Measurements from ENCODE around the gene LPP. TPM values are rescaled to one million over a fixed set of nuclear protein-coding genes. Genes with fewer than 3 reads are reported as not detected.

LPP gene
- total RNA-seq, 1 experiment from 2014 or later: 54.0 TPM

DNA sequence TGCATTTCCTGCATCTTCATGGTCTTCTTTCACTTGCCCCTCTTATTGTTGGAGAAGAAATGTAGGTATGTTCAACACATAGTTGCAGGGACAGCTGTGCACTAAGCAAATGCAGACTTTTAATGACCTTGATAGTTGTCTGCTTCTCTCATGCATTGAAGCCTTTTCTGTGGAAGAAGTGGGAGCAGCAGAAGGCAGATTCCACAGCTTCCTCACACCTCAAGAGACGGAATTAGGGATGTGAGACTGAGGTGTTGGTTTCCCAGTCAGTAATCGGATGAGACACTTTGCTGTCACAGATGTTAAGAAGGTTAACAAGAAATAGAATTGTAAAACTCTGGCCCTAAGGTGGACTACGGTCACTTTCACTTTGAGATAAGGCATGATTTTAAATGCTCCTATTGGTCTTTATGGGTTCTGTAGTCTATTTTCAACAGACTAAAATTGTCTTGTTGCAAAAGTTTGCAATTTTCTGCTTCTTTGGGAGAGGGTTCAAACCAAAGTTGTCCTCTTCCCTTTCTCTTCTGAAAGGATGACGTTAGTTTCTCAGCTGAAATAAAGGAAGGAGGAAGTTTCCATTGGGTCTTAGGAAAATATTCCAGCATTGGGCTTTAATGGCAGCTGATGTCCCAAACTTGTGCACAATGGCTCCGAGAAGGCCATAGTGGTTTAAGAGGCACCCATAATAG is 117.4 kb downstream of the LPP start:
- ChIA-PET POLR2A (no interaction called here), CTCF (no interaction called here), RAD21 (ENCODE audit: low non-redundant PET in 1 of 2, low total read pairs in 2 of 2, uncharacterized antibody in 2 of 2, unreplicated experiment in 2 of 2) (no interaction called here)
- H3K9me3 ChIP-seq (ENCODE audit: control insufficient read depth in 1 of 2, insufficient read depth in 1 of 2, low read depth in 1 of 2, low read length in 2 of 2): no peaks in the 10 kb centered on the region
- TF ChIP-seq POLR2AphosphoS5 (IDR thresholded peaks at IDR 0.05; ENCODE audit: low read depth, low read length) (no peak), ELF1 (IDR thresholded peaks at IDR 0.05; ENCODE audit: borderline replicate concordance, low read depth) (no peak), CEBPB (IDR thresholded peaks at IDR 0.05; ENCODE audit: low read depth) (no peak), SRF (IDR thresholded peaks at IDR 0.05; ENCODE audit: low read depth) (no peak), EGR1 (IDR thresholded peaks at IDR 0.05; ENCODE audit: low read depth) (no peak), CBX3 (IDR thresholded peaks at IDR 0.05; ENCODE audit: low read depth) (no peak), YY1 (IDR thresholded peaks at IDR 0.05; ENCODE audit: extremely low read depth, insufficient replicate concordance, low read depth, low read length) (no peak), ZNF274 (IDR thresholded peaks at IDR 0.05; ENCODE audit: low read depth, low read length) (no peak)
- TF ChIP-seq, protein P1, sequence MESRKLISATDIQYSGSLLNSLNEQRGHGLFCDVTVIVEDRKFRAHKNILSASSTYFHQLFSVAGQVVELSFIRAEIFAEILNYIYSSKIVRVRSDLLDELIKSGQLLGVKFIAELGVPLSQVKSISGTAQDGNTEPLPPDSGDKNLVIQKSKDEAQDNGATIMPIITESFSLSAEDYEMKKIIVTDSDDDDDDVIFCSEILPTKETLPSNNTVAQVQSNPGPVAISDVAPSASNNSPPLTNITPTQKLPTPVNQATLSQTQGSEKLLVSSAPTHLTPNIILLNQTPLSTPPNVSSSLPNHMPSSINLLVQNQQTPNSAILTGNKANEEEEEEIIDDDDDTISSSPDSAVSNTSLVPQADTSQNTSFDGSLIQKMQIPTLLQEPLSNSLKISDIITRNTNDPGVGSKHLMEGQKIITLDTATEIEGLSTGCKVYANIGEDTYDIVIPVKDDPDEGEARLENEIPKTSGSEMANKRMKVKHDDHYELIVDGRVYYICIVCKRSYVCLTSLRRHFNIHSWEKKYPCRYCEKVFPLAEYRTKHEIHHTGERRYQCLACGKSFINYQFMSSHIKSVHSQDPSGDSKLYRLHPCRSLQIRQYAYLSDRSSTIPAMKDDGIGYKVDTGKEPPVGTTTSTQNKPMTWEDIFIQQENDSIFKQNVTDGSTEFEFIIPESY (IDR thresholded peaks at IDR 0.05; ENCODE audit: extremely low read depth, insufficient replicate concordance, low read length): no peak
- TF ChIP-seq, protein P2, sequence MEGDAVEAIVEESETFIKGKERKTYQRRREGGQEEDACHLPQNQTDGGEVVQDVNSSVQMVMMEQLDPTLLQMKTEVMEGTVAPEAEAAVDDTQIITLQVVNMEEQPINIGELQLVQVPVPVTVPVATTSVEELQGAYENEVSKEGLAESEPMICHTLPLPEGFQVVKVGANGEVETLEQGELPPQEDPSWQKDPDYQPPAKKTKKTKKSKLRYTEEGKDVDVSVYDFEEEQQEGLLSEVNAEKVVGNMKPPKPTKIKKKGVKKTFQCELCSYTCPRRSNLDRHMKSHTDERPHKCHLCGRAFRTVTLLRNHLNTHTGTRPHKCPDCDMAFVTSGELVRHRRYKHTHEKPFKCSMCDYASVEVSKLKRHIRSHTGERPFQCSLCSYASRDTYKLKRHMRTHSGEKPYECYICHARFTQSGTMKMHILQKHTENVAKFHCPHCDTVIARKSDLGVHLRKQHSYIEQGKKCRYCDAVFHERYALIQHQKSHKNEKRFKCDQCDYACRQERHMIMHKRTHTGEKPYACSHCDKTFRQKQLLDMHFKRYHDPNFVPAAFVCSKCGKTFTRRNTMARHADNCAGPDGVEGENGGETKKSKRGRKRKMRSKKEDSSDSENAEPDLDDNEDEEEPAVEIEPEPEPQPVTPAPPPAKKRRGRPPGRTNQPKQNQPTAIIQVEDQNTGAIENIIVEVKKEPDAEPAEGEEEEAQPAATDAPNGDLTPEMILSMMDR (IDR thresholded peaks at IDR 0.05 in 2 of 3, conservative IDR thresholded peaks at IDR 0.05 in 1 of 3; ENCODE audit: borderline replicate concordance in 1 of 3, insufficient read depth in 1 of 3, low read depth in 2 of 3, low read length in 2 of 3): no peak
- TF ChIP-seq, protein P3, sequence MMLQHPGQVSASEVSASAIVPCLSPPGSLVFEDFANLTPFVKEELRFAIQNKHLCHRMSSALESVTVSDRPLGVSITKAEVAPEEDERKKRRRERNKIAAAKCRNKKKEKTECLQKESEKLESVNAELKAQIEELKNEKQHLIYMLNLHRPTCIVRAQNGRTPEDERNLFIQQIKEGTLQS (IDR thresholded peaks at IDR 0.05): no peak
- TF ChIP-seq, protein P4, sequence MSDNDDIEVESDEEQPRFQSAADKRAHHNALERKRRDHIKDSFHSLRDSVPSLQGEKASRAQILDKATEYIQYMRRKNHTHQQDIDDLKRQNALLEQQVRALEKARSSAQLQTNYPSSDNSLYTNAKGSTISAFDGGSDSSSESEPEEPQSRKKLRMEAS (IDR thresholded peaks at IDR 0.05): no peak
- no peak overlapping the region for H3K27ac ChIP-seq (ENCODE audit: low read depth, low read length)
- no peaks in the 10 kb centered on the region for H3K36me3 ChIP-seq (ENCODE audit: control insufficient read depth in 1 of 2, insufficient read depth in 2 of 2, low read length in 2 of 2)
- no peak overlapping the region for H2AFZ ChIP-seq (ENCODE audit: low read depth, low read length, poor library complexity, severe bottlenecking)
- H3K79me2 ChIP-seq (ENCODE audit: insufficient read depth, low read length): peaks cover 9% of the 10 kb centered on the region; the same call in 1 of the 2 replicates
- no peak overlapping the region for H3K9ac ChIP-seq (ENCODE audit: low read length)
- peaks cover 21 to 61% of the 10 kb centered on the region in 2 experiments for H3K4me1 ChIP-seq (ENCODE audit: control insufficient read depth in 1 of 2, insufficient read depth in 2 of 2, low read length in 2 of 2)
- H3K4me3 ChIP-seq (replicated peaks in 1 of 2; ENCODE audit: low read depth in 1 of 2, low read length in 2 of 2): no peak overlapping the region
- no peaks in the 10 kb centered on the region for H4K20me1 ChIP-seq (ENCODE audit: insufficient read depth)
- intact Hi-C loops (cut with micrococcal nuclease): no loop called here
- H3K4me2 ChIP-seq (ENCODE audit: low read length): no peak overlapping the region
- DNase-seq (ENCODE audit: low read depth, low spot score): no peak
- BruUV-seq (replicated peaks): no TSS peak
- no peaks in the 10 kb centered on the region for H3K9me2 ChIP-seq (ENCODE audit: insufficient read depth)
- no peak for ATAC-seq
- no peaks in the 10 kb centered on the region for H3K27me3 ChIP-seq (ENCODE audit: insufficient read depth, low read length)
